HG02610 (cell line): ENCODE measurements around the gene IFITM2.
"Not testable (repeated sequence)": the region's sequence is repeated elsewhere in the genome, so short reads cannot be mapped to it uniquely, and the experiment has no call there.

Experiments
- ATAC-seq: cut with Tn5 transposase; IDR thresholded peaks from one replicate; pipeline ENCODE4 v1.9.1; 2021; ENCODE audit warnings: mild to moderate bottlenecking, moderate library complexity; ENCODE audit not compliant: unreplicated experiment

The IFITM2 gene

DNA sequence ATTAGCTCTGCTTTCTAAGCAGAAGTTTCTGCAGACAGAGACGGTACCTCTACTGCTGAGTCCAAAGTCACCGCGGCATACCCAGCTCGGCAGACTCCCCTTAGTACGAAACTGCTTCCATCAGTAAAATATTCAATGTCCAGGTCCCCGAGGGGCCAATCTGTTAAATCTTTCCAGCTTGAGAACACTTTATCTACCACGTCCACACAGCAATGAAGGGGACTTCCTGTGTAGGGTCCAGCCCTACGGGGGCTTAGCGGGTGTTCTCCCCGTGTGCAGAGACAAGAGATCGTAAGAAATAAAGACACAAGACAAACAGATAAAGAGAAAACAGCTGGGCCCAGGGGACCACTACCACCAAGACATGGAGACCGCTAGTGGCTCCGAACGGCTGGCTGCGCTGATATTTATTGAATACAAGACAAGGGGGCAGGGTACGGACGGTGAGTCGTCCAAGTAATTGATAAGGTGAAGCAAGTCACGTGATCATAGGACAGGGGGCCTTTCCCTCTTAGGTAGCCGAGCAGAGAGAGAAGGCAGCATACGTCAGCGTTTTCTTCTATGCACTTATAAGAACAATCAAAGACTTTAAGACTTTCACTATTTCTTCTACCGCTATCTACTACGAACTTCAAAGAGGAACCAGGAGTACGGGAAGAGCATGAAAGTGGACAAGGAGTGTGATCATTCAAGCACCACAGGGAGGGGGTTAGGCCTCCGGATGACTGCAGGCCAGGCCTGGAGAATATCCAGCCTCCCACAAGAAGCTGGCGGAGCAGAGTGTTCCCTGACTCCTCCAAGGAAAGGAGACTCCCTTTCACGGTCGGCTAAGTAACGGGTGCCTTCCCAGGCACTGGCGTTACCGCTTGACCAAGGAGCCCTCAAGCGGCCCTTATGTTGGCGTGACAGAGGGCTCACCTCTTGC lies 17.2 kb downstream of the IFITM2 start:
- not testable (repeated sequence) for ATAC-seq

GRCh38 chr11:325796-326591 lies 18.4 kb downstream of the IFITM2 start:
- no peak for ATAC-seq

- ATAC-seq: no peak
Observed at GRCh38 chr11:326592-326841, 18.9 kb downstream of the IFITM2 start.

DNA sequence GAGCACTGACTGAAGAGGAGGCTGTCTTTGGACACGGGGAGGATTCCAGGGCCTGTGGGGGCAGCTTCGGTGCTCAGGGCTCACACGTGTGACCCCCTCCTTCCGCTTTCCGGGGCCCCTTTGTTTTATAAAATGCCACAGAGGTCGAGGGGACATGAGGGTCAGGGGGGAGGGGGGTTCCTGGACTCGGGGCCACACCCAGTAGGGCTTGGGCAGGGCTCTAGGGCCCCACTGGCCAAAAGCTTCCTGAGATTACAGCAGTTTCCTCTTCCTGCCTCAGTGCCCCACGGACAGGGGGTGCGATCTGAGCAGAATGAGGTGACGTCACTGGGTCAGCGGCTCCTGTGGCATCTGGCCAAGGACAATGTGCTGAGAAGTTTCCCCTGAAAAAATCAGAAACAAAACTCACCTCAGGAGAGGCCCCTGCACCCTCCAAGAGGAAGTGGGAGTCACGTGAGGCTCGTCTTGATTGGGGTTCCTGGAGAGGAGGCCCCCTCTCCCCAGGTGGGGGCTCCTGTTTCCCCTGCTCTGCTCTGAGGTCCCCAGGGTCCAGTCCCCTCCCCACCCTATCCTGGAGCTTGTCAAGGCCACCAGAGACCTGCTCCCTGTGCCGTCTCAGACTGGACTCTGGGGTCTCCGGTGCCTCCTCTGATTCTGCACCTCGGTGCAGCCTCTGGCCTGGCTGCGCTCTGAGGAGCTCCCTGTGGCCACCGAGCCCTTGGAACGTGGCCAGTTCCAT lies 19.4 kb downstream of the IFITM2 start:
- ATAC-seq: peak; percentile 65

- no peak for ATAC-seq
Observed at GRCh38 chr11:327581-327923, 19.9 kb downstream of the IFITM2 start.

DNA sequence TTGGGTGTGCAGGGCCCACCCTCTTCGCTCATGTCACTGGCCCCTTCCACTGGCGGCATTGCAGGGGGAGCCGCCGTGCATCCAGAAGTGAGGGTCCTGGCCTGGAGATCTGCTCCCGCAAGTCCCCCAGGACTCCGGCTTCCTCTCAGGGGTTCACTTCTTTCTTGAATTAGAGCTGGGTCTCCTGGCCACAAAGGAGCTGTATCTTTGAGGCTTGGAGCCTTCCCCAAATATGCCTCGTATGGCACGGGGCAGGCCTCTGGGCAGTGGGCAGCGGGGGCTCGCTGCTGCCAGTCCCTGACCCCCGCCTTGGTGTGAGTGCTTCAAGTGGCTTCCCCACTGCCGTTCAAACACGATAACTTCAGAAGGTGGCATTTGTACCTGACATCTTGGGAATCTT lies 20.4 kb downstream of the IFITM2 start:
- ATAC-seq: no peak

GRCh38 chr11:328516-329100 lies 21.0 kb downstream of the IFITM2 start:
- not testable (repeated sequence) for ATAC-seq

DNA sequence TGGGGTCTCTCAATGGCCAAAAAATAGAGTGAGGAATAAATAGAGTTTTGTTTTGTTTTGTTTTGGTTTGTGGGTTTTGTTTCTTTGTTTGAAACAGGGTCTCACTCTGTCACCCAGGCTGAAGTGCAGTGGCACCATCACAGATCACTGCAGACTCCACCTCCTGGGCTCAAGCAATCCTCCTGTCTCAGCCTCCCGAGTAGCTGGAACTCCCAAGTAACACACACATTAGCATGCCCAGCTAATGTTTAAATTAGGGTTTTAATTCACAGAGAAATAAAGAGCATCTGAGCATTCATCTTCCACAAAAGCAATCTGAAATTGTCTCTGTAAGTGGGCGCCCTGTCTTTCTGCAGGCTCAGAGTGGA lies 22.3 kb downstream of the IFITM2 start:
- no peak for ATAC-seq

DNA sequence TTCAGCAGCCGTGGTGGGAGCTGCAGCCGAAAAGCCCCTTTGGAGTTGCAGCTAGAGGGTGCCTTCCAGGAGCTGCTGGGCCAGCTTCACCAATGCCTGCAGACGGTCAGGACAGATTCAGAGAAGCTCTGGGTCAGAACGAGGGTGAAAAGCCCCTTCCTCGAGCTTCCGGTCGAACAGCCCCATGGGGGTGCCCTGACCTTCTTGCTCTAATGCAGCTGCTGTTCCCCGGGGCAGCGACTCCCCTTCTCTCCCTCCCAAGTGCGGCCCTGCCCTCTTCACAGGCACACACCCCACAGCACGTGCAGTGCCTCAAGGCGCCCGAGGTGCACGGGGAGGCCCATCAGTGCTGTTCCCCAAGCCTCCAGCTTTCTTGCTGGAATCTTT lies 22.7 kb downstream of the IFITM2 start:
- no peak for ATAC-seq

- ATAC-seq: no peak
Observed at GRCh38 chr11:330694-331357, 23.2 kb downstream of the IFITM2 start.

- no peak for ATAC-seq
Observed at GRCh38 chr11:331358-332060, 23.9 kb downstream of the IFITM2 start.

- ATAC-seq: no peak
Observed at GRCh38 chr11:332651-333480, 25.2 kb downstream of the IFITM2 start.

DNA sequence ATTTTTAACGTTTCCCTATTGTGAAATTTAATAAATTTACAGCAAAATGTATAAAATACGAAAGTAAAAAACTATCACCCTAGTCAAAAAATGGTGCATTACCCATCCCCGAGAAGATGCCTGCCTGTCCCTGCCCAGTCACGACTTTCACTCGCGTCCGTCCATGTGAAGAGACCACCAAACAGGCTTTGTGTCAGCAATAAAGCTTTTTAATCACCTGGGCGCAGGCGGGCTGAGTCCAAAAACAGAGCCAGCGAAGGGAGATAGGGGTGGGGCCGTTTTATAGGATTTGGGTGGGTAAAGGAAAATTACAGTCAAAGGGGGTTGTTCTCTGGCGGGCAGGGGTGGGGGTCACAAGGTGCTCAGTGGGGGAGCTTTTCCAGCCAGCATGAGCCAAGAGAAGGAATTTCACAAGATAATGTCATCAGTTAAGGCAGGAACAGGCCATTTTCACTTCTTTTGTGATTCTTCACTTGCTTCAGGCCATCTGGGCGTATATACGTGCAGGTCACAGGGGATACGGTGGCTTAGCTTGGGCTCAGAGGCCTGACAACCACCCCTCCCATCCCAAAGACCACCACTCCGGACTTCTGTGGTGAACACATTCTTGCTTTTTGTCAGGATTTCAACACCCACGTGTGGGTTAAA lies 26.1 kb downstream of the IFITM2 start:
- not testable (repeated sequence) for ATAC-seq

- no peak for ATAC-seq
Observed at GRCh38 chr11:334264-334994, 26.8 kb downstream of the IFITM2 start.

GRCh38 chr11:335779-336658 lies 28.4 kb downstream of the IFITM2 start:
- no peak for ATAC-seq

- no peak for ATAC-seq
Observed at GRCh38 chr11:336659-337198, 29.1 kb downstream of the IFITM2 start.

DNA sequence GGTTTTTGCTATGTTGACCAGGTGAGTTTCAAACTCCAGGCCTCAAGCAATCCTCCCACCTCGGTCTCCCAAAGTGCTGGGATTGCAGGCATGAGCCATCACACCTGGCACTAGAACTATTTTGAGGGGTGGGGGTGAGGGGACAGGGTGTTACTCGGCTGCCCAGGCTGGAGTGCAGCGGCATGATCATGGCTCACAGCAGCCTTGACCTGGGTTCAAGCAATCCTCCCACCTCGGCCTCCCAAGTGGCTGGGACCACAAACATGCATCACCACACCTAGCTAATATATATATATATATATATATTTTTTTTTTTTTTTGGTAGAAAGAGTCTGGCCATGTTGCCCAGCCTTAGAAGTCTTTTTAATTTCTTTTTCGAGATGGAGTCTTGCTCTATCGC lies 30.1 kb downstream of the IFITM2 start:
- ATAC-seq: no peak
